ENCODE measurements around the gene CAV2. TPM values are rescaled to one million over a fixed set of nuclear protein-coding genes. Genes with fewer than 3 reads are reported as not detected.

The CAV2 gene
- total and polyA plus RNA-seq, 2 of the 8 experiments (the other 6 are each of a cell fraction or from before 2014, with no cell fraction given), result 2.8 to 4.7 TPM

GRCh38 chr7:116524221-116524608 is 24.7 kb downstream of the CAV2 start:
- Histone ChIP-seq H4K8ac (ENCODE audit: extremely low read depth, insufficient read depth, low read length) (peak overlapping the region; percentile 31; the same call in 1 of the 2 replicates), H3K9me3 (ENCODE audit: insufficient read depth in 2 of 2, low read depth in 1 of 2, low read length in 1 of 2) (no peaks in the 10 kb centered on the region), H2AFZ (ENCODE audit: low read length) (no peak overlapping the region), H3K23ac (ENCODE audit: insufficient read length) (no peak overlapping the region), H3K9ac (replicated peaks in 1 of 4; ENCODE audit: extremely low read depth in 1 of 4, low read depth in 3 of 4, low read length in 3 of 4) (no peak overlapping the region; a peak in 1 of 7 replicates), H3K14ac (ENCODE audit: insufficient read length) (no peak overlapping the region), H3K23me2 (ENCODE audit: low read depth, low read length) (peaks cover 19% of the 10 kb centered on the region), H3K4me1 (replicated peaks in 1 of 4; ENCODE audit: control insufficient read depth in 3 of 4, insufficient read depth in 4 of 4, low read length in 3 of 4) (peaks cover 2 to 12% (median 9%) of the 10 kb centered on the region in 4 experiments; a peak in 5 of 7 replicates), H3K4me3 (ENCODE audit: extremely low read depth in 1 of 4, insufficient read depth in 2 of 4, low read depth in 3 of 4, low read length in 4 of 4) (peak overlapping the region; percentile 72 to 97 (median 73)), H4K5ac (ENCODE audit: insufficient read length, low read depth, low read length) (no peak overlapping the region), H2BK12ac (ENCODE audit: low read depth, low read length) (no peak overlapping the region), H3K27ac (ENCODE audit: low read depth, low read length) (no peak overlapping the region), H4K91ac (replicated peaks; ENCODE audit: insufficient read length, low read length) (no peak overlapping the region), H2BK5ac (ENCODE audit: low read depth, low read length) (no peak overlapping the region), H2BK20ac (ENCODE audit: low read length) (0 out of 2 replicates have a peak overlapping the region, but pooled peaks have one; percentile 75), H3K36me3 (ENCODE audit: control insufficient read depth in 2 of 4, insufficient read depth in 4 of 4, low read length in 3 of 4) (no peaks in the 10 kb centered on the region), H3K4me2 (ENCODE audit: insufficient read depth in 1 of 2, low read depth in 2 of 2, low read length in 2 of 2) (peak overlapping the region; percentile 94 to 99), H3K27me3 (replicated peaks in 1 of 4; ENCODE audit: control insufficient read depth in 3 of 4, extremely low read depth in 1 of 4, insufficient read depth in 3 of 4, low read length in 3 of 4) (peaks cover 0 to 20% (median 12%) of the 10 kb centered on the region in 4 experiments; a peak in 6 of 7 replicates), H2BK15ac (ENCODE audit: low read length) (no peak overlapping the region), H3K18ac (ENCODE audit: extremely low read depth, low read length) (0 out of 2 replicates have a peak overlapping the region, but pooled peaks have one; percentile 71), H3K79me2 (ENCODE audit: control insufficient read depth in 1 of 2, insufficient read depth in 2 of 2, low read length in 2 of 2) (no peaks in the 10 kb centered on the region; a peak in 1 of 4 replicates), H2AK5ac (ENCODE audit: low read depth, low read length) (no peak overlapping the region), H3K56ac (replicated peaks; ENCODE audit: insufficient read length, low read depth, low read length) (no peak overlapping the region), H4K20me1 (replicated peaks in 1 of 2; ENCODE audit: control insufficient read depth in 1 of 2, insufficient read depth in 2 of 2, low read length in 2 of 2) (no peaks in the 10 kb centered on the region), H2BK120ac (replicated peaks; ENCODE audit: low read depth, low read length) (no peak overlapping the region), H3K79me1 (ENCODE audit: low read depth, low read length) (no peaks in the 10 kb centered on the region), H3K4ac (replicated peaks; ENCODE audit: insufficient read length, low read depth, low read length) (no peak overlapping the region)
- ChIA-PET POLR2A (ENCODE audit: partially characterized antibody) (no interaction called here), CTCF (ENCODE audit: partially characterized antibody) (interaction anchor here (1.6 to 1.7 kb wide), 2 partner anchors 25 to 67 kb away, joined by 5 to 6 read pairs; partner anchors contain the start of gene CAV2)
- no peak for DNase-seq (ENCODE audit: low read depth in 1 of 2, low spot score in 2 of 2)
- no peak for TF ChIP-seq CHD2 (IDR thresholded peaks at IDR 0.05; ENCODE audit: low read length)
- no peak for TF ChIP-seq MAFK (IDR thresholded peaks at IDR 0.05; ENCODE audit: low read depth, low read length)
- TF ChIP-seq POU5F1 (IDR thresholded peaks at IDR 0.05; ENCODE audit: low read depth, low read length), result no peak
- TF ChIP-seq CTBP2 (IDR thresholded peaks at IDR 0.05; ENCODE audit: borderline replicate concordance, insufficient read depth, insufficient read length, low read length), result no peak
- no peak for TF ChIP-seq HDAC2 (IDR thresholded peaks at IDR 0.05; ENCODE audit: borderline replicate concordance in 1 of 2, low read depth in 2 of 2, low read length in 2 of 2)
- TF ChIP-seq E2F6 (IDR thresholded peaks at IDR 0.05), result no peak
- TF ChIP-seq CBX8 (IDR thresholded peaks at IDR 0.05; ENCODE audit: borderline replicate concordance, low read depth, low read length), result no peak
- no peak for TF ChIP-seq BRCA1 (IDR thresholded peaks at IDR 0.05; ENCODE audit: low read depth, low read length)
- no peak for FAIRE-seq
- 21% methylated on average over 8 of the region's 10 CpGs; no CpG with 5 or more reads in 1 of the 2 experiments for WGBS, 2 experiments (ENCODE audit: extremely low coverage in 1 of 2, insufficient coverage in 1 of 2, insufficient read length in 1 of 2, insufficient replicate concordance in 2 of 2, low coverage in 1 of 2, low lambda C conversion rate in 2 of 2, missing lambda C conversion rate in 1 of 2)
